ENCODE data around the gene DCST1.

DNA sequence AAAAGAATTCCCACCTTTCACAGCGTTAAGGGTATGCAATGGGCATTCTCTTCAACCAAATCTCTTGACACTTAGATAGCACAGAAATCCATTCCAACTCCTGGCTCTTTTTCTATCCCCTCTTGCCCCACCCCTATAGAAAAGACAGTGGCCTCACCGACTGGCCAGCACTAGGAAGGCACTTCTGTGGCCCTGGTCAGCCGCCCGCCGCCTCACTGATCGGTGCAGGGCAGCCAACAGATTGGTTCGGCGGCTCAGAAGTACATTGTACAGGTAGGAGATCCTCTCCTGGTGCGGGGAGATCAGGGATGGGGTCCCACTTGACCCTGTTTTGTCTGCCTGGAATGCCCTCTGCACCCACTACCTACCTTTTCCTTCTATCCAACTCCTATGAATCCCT is 9.3 kb upstream of the DCST1 start:
- TF ChIP-seq, protein P1, sequence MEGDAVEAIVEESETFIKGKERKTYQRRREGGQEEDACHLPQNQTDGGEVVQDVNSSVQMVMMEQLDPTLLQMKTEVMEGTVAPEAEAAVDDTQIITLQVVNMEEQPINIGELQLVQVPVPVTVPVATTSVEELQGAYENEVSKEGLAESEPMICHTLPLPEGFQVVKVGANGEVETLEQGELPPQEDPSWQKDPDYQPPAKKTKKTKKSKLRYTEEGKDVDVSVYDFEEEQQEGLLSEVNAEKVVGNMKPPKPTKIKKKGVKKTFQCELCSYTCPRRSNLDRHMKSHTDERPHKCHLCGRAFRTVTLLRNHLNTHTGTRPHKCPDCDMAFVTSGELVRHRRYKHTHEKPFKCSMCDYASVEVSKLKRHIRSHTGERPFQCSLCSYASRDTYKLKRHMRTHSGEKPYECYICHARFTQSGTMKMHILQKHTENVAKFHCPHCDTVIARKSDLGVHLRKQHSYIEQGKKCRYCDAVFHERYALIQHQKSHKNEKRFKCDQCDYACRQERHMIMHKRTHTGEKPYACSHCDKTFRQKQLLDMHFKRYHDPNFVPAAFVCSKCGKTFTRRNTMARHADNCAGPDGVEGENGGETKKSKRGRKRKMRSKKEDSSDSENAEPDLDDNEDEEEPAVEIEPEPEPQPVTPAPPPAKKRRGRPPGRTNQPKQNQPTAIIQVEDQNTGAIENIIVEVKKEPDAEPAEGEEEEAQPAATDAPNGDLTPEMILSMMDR (conservative IDR thresholded peaks at IDR 0.05), result no peak
- no peak for TF ChIP-seq EZH2 (IDR thresholded peaks at IDR 0.05; ENCODE audit: low read depth)
